NCI-H1092 (cell line): ENCODE data around the gene KLHDC2.
"Not testable (repeated sequence)": the region's sequence is repeated elsewhere in the genome, so short reads cannot be mapped to it uniquely, and the experiment has no call there.

ENCODE experiments used
- DNase-seq: peaks from one replicate; lab custom pipeline; 2025; lab: John Stamatoyannopoulos, UW

The KLHDC2 gene

DNA sequence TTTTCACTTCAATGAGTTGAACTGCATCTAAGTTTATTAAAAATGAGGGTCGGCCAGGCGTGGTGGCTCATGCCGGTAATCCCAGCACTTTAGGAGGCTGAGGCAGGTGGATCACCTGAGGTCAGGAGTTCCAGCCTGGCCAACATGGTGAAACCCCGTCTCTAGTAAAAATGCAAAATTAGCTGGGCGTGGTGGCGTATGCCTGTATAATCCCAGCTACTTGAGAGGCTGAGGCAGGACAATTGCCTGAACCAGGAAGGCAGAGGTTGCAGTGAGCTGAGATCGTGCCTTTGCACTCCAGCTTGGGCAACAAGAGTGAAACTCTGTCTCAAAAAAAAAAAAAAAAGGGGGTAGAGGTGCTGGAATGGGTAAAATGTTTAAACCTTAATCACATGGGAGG lies 13.1 kb downstream of the KLHDC2 start:
- not testable (repeated sequence) for DNase-seq

DNA sequence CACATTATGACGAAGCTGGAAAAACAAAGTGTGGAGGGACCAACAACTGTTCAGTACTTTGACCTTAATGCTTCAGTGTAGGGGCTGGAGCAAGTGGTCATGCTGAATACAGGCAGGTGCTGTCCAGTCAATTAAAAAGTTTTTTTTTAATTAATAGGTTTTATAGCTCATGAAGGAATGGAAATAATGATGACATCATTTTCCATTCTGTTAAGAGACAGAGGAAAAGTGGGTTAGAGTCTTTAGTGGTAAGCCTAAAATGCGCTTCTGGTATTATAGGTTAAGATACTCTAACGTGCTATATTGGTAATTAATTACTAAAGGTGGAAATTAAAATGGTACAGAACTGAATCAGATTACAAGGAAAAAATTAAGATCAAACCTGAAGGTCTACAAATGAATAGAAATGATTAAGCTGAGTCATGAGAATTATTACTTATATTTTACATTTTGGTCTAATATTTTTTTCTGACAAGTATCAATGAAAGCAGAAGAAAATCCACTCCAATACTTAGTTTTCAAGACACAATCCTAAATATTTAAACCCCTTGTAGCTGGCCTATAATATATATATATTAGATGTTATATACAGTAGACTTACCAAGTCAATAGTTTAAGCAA lies 15.6 kb downstream of the KLHDC2 start:
- no peak for DNase-seq

DNA sequence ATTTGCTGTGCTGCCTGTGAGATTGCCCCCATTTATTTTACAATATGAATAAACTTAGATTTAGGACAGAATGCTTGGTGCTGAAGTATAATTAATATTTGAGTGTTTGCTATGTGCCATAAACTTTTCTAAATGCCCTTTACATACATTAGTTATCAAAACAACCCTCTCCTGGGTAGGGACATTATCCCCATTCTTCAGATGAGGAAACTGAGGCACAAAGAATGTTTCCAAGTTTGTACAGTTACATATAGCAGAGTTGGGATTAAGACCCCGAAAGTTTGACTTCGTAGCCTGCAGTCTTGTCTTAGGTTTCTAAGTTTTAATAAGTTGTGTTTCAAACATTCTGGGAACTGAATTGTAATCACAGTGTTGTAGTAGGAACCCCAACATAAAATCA lies 18.4 kb downstream of the KLHDC2 start:
- no peak for DNase-seq

DNA sequence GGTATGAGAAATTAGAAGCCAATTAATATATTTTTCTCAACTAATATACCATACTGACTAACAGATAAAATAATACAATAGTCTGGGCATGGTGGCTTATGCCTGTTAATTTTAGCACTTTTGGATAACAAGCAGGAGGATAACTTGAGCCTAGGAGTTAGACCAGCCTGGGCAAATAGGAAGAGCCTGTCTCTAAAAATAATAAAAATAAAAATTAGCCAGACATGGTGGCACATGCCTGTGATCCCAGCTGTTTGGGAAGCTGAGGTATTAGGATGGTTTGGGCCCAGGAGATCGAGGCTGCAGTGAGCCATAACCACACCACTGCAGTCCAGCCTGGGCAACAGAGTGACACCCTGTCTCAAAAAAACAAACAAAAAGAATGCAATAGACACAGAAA lies 24.7 kb downstream of the KLHDC2 start:
- DNase-seq: no peak

DNA sequence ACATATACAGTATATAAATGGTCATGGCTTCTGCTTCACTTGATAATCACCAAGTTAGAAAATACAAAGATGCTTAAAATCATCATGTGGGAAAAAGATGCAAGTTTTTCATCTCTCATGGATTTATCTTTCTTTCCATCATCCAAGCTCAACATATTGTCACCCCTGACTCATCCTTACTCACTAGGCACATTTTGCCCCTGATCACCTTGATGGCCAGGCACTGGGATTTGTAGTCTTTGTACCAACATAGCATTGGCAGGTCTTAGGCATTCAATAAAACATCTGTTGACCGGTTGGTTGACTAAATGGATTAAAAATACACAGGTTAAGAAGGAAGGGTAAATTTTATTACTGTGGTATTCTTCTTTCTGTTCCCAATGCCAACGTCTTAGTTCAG lies 28.1 kb downstream of the KLHDC2 start:
- DNase-seq: no peak

DNA sequence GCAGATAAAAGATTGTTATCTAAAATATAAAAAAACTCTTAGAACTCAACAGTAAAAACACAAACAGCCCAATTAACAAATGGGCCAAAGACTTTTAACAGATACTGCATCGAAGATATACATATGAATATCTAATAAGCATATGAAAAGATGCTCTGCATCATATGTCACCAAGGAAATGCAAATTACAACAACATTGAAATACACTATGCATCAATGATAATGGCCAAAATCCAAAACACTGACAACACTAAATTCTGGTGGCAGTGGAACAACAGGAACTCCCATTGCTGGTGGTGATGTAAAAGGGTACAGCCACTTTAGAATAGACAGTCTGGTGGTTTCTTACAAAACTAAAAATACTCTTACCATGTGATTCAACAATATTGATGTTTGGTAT lies 40.8 kb downstream of the KLHDC2 start:
- no peak for DNase-seq

DNA sequence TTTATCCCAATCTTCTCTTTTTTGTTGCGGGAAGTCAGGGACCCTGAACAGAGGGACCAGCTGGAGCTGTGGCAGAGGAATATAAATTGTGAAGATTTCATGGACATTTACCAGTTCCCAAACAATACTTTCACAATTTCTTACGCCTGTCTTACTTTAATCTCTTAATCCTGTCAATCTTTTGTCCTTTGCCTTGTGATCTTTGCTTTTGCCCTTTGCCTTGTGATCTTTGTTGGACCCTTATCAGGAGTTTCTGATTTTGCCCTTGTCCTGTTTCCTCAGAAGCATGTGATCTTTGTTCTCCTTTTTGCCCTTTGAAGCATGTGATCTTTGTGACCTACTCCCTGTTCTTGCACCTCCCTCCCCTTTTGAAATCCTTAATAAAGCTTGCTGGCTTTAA lies 48.2 kb downstream of the KLHDC2 start:
- DNase-seq: not testable (repeated sequence)

DNA sequence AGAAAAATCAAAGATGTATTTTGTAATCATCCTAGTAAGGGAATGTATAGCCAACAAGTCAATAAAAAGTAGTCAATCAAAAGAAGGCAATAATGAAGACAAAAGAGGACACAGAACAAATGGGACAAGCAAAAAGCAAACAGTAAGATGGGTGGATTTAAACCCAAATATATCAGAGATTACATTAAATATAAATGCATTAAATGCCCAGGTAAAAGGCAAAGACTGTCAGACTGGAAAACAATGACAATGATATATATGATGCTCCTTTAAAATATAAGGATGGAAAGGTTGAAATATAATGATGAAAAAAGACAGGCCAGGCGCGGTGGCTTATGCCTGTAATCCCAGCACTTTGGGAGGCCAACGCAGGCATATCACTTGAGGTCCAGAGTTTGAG lies 48.9 kb downstream of the KLHDC2 start:
- DNase-seq: no peak

DNA sequence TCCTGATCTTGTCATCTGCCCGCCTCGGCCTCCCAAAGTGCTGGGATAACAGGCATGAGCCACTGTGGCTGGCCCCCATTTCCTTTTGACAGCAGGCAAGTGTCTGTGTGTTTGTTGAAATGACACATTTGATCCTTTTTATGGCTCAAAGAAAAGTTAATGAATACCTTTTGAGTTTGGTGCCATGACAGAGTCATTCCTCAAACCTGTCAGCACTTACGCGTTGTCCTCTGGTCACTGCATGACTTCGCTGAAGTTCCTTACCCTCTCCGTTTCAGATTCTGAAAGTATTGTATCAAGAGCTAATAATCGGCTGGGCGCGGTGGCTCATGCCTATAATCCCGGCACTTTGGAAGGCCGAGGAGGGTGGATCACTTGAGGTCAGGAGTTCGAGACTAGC lies 52.2 kb downstream of the KLHDC2 start:
- DNase-seq: no peak

DNA sequence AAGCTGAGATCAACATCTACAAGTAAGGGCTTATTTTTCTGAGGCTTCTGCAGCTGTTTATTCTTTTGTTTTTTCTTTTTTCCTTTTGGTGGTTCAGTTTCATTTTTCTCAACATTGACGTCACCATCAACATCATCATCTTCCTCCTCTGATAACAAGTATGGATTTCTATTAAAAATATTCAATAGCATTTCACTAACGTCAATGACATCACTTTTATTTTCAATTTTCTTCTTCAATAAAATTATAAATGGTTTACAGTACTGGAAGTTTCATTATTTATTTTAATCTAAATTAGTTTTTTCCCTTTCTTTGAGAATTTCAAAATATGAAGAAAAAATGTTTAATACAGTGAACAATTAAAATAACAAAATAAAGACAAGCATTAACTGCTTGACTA lies 60.7 kb downstream of the KLHDC2 start:
- no peak for DNase-seq
